Hepatocyte (in vitro differentiated cells): ENCODE data around the gene MRPL27.

Experiments
- EZH2phosphoT487 ChIP-seq: fragments of 200-600 bp; sonication (generic); IDR thresholded peaks from one replicate; pipeline ENCODE4 v1.6.1; 2018; ENCODE audit warnings: antibody characterized with exemption, mild to moderate bottlenecking, low read depth, moderate library complexity; ENCODE audit not compliant: unreplicated experiment, severe bottlenecking
- TF ChIP-seq, protein P1 (sequence below): fragments of 200-600 bp; sonication (generic); IDR thresholded peaks from 2 replicates; pipeline ENCODE4 v1.5.1; 2016; ENCODE audit warnings: antibody characterized with exemption, mild to moderate bottlenecking; ENCODE audit not compliant: poor library complexity

DNA sequence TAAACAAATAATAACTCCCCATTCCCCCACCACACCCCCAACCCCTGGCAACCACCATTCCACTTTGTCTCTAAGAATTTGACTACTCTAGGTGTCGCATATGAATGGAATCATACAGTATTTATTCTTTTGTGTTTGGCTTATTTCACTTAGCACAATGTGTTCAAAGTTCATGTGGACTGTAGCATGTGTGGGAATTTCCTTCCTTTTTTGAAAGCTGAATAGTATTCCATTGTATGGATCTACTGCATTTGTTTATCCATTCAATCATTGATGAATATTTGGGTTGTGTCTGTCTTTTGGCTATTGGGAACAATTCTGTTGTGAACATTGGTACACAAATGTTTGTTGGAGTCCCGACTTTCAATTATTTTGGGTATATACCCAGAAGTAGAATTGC is 49.8 kb upstream of the MRPL27 start:
- no peak for TF ChIP-seq EZH2phosphoT487
- TF ChIP-seq, protein P1, sequence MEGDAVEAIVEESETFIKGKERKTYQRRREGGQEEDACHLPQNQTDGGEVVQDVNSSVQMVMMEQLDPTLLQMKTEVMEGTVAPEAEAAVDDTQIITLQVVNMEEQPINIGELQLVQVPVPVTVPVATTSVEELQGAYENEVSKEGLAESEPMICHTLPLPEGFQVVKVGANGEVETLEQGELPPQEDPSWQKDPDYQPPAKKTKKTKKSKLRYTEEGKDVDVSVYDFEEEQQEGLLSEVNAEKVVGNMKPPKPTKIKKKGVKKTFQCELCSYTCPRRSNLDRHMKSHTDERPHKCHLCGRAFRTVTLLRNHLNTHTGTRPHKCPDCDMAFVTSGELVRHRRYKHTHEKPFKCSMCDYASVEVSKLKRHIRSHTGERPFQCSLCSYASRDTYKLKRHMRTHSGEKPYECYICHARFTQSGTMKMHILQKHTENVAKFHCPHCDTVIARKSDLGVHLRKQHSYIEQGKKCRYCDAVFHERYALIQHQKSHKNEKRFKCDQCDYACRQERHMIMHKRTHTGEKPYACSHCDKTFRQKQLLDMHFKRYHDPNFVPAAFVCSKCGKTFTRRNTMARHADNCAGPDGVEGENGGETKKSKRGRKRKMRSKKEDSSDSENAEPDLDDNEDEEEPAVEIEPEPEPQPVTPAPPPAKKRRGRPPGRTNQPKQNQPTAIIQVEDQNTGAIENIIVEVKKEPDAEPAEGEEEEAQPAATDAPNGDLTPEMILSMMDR: no peak
